Stimulated activated CD4-positive, alpha-beta T cell treated with anti-CD3 and anti-CD28 coated beads, Interleukin-4, amount 100 ng/mL, for 48 hours (primary cell): ENCODE data around the gene SRRM1.
"Not testable (repeated sequence)": the region's sequence is repeated elsewhere in the genome, so short reads cannot be mapped to it uniquely, and the experiment has no call there.

Experiments
- DNase-seq, 2 donors: peaks; one replicate each; pipeline ENCODE4 v3.0.0-alpha.2; 2020; ENCODE audit warnings: low read depth in 2 of 2

Gene SRRM1

GRCh38 chr1:24643363-24644099 is 429 bp downstream of the SRRM1 start:
- peak; percentile 34 to 37 for DNase-seq

- DNase-seq, result no peak
These were observed 940 bp downstream of the SRRM1 start for GRCh38 chr1:24644100-24644384.

DNA sequence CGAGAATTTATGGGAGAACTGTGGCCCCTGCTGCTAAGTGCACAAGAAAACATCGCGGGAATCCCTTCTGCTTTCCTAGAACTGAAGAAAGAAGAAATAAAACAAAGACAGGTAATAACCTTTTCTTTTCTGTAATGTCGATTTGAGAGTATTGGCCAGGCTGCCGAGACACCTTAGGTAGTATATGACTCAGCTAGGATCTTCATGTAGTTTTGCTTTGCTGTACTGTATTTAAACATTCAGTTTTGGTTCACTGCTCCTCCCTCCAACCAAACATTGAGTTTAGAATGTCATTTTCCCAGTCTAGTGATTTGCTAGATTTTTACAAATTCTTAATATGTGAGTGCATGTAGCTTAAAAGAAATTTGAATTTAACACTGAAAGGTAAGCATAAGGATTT is 5.8 kb downstream of the SRRM1 start:
- DNase-seq, result no peak

GRCh38 chr1:24652382-24652781 is 9.3 kb downstream of the SRRM1 start:
- DNase-seq, result no peak

GRCh38 chr1:24654010-24654409 is 10.9 kb downstream of the SRRM1 start:
- no peak for DNase-seq

- no peak for DNase-seq
These were observed 12.9 kb downstream of the SRRM1 start for GRCh38 chr1:24656046-24656445.

DNA sequence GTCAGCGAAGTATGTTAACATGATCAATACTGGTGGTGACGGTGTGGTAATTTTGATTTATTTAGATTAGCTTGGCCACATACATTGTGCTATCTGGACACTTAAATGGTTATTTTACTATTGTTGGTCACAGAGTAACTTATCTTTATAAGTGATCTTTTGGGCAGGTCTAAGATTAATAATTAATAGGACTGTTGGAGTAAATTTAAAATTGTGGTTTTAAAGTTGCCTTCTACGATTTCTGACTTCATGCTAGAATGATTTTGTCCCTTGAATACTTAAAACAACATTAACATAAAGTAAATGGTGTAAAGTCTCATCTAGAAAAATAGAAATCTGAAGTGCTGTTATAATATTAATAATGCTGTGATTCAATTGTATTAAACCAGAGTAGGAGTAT is 14.7 kb downstream of the SRRM1 start:
- no peak for DNase-seq

DNA sequence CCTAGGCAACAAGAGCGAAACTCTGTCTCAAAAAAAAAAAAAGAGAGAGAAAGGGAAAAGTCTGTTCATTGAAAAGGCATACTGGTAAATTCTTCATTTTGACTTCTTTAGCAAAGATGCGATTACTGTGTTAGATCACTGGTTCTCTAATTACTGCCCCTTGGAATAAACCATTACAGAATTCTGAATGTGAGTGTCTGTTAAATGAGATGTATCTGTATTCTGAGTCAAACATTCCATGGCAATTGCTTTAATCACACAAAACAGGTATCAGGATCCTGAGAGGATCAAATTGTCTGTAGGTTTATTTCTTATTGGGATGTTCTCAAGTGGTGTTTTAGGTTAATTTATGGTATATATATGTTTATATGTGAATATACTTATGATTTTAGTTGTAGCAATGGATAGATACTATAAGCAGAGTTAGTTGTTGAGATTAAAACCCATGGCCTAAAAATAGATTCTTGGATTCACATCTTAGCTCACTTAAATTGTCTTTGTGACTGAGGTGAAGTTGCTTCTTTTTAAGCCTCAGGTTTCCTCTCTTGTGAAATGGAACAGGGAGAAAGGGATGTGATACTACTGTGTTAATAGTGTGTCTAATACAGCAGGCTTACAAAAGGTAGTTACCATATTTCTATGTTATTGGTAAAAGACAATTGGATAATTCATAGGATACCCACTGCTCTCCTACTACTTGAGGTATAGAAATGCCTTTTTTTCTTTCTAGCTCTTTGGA is 16.2 kb downstream of the SRRM1 start:
- DNase-seq, result no peak

- no peak for DNase-seq
These were observed 17.0 kb downstream of the SRRM1 start for GRCh38 chr1:24659993-24660665.

GRCh38 chr1:24664507-24665033 is 21.5 kb downstream of the SRRM1 start:
- DNase-seq, result no peak

DNA sequence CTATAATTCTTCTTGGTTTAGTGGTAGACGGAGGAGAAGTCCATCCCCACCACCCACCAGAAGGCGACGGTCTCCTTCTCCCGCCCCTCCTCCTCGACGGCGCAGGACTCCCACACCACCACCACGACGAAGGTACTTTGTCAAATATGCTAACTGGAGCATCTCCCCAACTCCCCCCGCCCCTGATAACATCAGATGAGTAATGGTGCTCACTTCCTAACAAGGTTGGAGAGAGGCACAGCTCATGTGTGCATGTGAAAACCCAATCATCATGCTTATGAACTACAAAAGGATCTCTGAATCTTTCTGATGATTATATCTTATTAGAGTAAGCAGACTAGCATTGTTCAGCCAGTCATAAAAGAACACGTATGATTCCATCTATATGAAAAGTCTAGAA is 23.7 kb downstream of the SRRM1 start:
- no peak for DNase-seq

DNA sequence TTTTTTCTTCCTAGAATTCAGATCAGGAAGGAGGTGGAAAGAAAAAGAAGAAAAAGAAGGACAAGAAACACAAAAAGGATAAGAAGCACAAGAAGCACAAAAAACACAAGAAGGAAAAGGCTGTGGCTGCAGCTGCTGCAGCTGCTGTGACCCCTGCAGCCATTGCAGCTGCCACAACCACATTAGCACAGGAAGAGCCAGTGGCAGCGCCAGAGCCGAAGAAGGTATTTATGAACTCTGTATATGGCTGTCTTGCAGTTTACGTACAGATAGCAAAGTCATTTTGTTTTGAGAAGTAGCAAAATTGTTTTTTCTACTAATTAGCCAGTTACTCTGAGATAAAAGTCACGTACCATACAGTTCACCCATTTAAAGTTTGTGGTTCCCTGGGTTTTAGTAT is 28.3 kb downstream of the SRRM1 start:
- not testable (repeated sequence) for DNase-seq

DNA sequence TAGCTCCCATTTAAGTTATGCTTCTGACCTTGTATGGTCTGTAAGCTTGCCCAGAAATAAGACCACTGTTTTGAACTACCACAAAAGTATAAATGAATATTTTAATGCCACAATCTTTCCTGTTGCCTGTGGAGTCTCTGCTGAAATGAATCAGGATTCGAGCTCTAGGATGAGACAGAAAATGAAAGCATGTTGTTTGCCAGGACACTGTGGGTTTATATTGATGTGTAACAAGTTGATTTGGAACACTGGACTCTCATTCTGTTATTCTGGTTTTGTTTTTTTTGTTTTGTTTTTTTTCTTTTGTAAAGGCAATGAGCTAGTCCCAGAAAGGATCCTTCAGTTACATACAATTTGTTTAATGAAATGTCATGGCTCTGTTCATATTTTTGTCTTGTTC is 29.6 kb downstream of the SRRM1 start:
- not testable (repeated sequence) for DNase-seq

GRCh38 chr1:24673341-24673740 is 30.2 kb downstream of the SRRM1 start:
- no peak for DNase-seq

DNA sequence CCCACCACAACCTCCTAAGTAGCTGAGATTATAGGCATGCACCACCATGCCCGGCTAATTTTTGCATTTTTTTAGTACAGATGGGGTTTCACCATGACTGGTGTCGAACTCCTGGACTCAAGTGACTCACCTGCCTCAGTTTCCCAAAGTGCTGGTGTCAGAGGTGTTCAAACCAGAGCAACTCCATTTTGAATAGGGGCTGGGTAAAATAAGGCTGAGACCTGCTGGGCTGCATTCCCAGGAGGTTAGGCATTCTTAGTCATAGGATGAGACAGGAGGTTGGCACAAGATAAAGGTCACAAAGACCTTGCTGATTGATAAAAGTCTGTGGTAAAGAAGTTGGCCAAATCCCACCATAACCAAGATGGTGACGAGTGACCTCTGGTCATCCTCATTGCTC is 35.3 kb downstream of the SRRM1 start:
- DNase-seq, result not testable (repeated sequence)

DNA sequence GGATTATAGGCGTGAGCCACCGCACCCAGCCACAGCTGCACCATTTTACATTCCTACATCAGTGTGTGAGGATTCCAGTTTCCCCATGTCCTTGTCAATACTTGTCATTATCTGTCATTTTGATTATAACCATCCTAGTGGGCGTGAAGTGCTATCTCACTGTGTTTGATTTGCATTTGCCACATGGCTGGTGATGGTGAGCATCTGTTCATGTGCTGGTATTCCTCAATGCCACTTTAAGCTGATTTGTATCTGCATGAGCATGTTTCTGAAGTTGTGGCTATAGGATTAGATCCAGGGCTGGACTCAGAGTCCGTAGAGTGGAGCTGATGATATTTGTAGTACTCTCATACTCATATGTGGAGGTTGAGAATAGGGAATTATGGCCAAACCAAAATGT is 36.6 kb downstream of the SRRM1 start:
- DNase-seq, result no peak

- DNase-seq, result no peak
These were observed 40.6 kb downstream of the SRRM1 start for GRCh38 chr1:24683713-24684162.

DNA sequence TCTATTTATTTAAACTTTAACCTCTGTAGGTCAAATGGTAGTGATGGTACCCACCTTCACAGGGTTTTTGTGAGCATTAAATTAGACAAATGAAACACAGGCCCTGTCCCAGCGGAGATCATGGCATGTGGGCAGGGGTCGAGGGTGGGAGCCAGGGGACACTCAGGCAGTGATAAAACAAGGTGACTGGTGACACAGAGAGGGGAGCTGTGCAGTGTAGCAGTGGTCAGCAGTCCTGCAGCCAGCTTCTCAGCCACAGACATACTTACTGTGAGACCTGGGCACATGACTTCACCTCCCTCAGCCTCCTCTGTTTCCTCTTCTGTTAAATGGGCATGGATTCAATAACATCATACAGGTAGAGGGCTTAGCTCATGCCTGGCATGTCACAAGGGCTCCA is 44.9 kb downstream of the SRRM1 start:
- no peak for DNase-seq

GRCh38 chr1:24688621-24689195 is 45.6 kb downstream of the SRRM1 start:
- peak; percentile 46 to 49 for DNase-seq

- DNase-seq, result no peak
These were observed 47.9 kb downstream of the SRRM1 start for GRCh38 chr1:24691051-24691450.

- DNase-seq, result no peak
These were observed 49.4 kb downstream of the SRRM1 start for GRCh38 chr1:24692351-24692980.

DNA sequence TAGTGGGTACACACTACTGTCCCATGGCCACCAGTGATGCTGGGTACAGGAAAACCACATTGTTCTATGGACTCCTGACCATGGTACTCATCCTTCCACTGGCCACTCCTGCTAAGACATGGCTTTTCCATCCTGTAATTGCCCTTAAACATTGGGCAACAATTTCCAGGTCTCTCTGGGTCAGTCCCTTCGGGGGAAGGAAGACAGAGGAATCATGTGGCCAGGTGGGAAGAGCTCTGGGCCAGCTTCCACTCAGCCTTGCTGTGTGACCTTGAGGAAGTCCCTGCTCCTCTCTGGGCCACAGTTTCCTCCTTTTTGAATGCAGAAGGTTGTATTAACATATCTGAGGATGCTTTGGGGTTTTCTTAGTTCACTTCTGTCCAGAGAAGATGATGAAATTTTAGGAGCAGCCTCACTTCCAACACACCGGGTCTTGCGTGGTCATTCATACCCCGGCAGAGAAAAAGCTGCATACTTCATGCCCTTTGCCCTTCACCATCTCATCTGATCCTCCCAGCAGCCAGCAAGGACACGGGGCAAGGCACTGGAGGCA is 50.8 kb downstream of the SRRM1 start:
- no peak for DNase-seq
